ENCODE measurements around the gene FLACC1.

FLACC1 gene

GRCh38 chr2:201273330-201273983, 83.7 kb downstream of the FLACC1 start:
- H3K4me1 Mint-ChIP-seq: peaks cover 25% of the 10 kb centered on the region
- ATAC-seq: no peak
- peak overlapping the region; percentile 30 for H3K27ac Mint-ChIP-seq

GRCh38 chr2:201271917-201272316, 85.2 kb downstream of the FLACC1 start:
- Mint-ChIP-seq H3K4me1 (peaks cover 29% of the 10 kb centered on the region), H3K27ac (peak overlapping the region; percentile 10), H3K9me3 (no peaks in the 10 kb centered on the region), H3K36me3 (peaks cover 63% of the 10 kb centered on the region), H3K27me3 (no peaks in the 10 kb centered on the region), H3K4me3 (no peak overlapping the region)
- ATAC-seq: no peak

More at GRCh38 chr2:201273330-201273983, 83.7 kb downstream of the FLACC1 start:
- Mint-ChIP-seq H3K9me3 (no peaks in the 10 kb centered on the region), H3K27me3 (no peaks in the 10 kb centered on the region), H3K4me3 (no peak overlapping the region), H3K36me3 (peaks cover 67% of the 10 kb centered on the region)

GRCh38 chr2:201270293-201271001, 86.7 kb downstream of the FLACC1 start:
- H3K4me3 Mint-ChIP-seq: no peak overlapping the region
- peaks cover 66% of the 10 kb centered on the region for H3K36me3 Mint-ChIP-seq
- no peaks in the 10 kb centered on the region for H3K9me3 Mint-ChIP-seq
- no peaks in the 10 kb centered on the region for H3K27me3 Mint-ChIP-seq
- peaks cover 43% of the 10 kb centered on the region for H3K4me1 Mint-ChIP-seq
- H3K27ac Mint-ChIP-seq: peak overlapping the region; percentile 63
- ATAC-seq: no peak

- H3K36me3 Mint-ChIP-seq: peaks cover 61% of the 10 kb centered on the region
- H3K4me1 Mint-ChIP-seq: peaks cover 50% of the 10 kb centered on the region
- H3K27me3 Mint-ChIP-seq: no peaks in the 10 kb centered on the region
- H3K27ac Mint-ChIP-seq: no peak overlapping the region
- no peak overlapping the region for H3K4me3 Mint-ChIP-seq
- ATAC-seq: no peak
- no peaks in the 10 kb centered on the region for H3K9me3 Mint-ChIP-seq
Measured at GRCh38 chr2:201269764-201270163, 87.4 kb downstream of the FLACC1 start.

- no peak overlapping the region for H3K27ac Mint-ChIP-seq
- H3K9me3 Mint-ChIP-seq: no peaks in the 10 kb centered on the region
- peaks cover 44% of the 10 kb centered on the region for H3K36me3 Mint-ChIP-seq
- H3K4me1 Mint-ChIP-seq: peaks cover 69% of the 10 kb centered on the region
- ATAC-seq: no peak
- H3K27me3 Mint-ChIP-seq: no peaks in the 10 kb centered on the region
- no peak overlapping the region for H3K4me3 Mint-ChIP-seq
Measured at GRCh38 chr2:201267278-201268030, 89.7 kb downstream of the FLACC1 start.

- Mint-ChIP-seq H3K9me3 (no peaks in the 10 kb centered on the region), H3K27me3 (no peaks in the 10 kb centered on the region), H3K4me3 (no peak overlapping the region), H3K36me3 (peaks cover 39% of the 10 kb centered on the region), H3K27ac (peak overlapping the region; percentile 67), H3K4me1 (peaks cover 69% of the 10 kb centered on the region)
- ATAC-seq: no peak
Measured at GRCh38 chr2:201266629-201267028, 90.5 kb downstream of the FLACC1 start.

GRCh38 chr2:201264472-201265173, 92.5 kb downstream of the FLACC1 start:
- Mint-ChIP-seq H3K9me3 (no peaks in the 10 kb centered on the region), H3K4me1 (peaks cover 71% of the 10 kb centered on the region), H3K27me3 (no peaks in the 10 kb centered on the region), H3K4me3 (peak overlapping the region; percentile 26), H3K27ac (peak overlapping the region; percentile 67), H3K36me3 (peaks cover 30% of the 10 kb centered on the region)
- no peak for ATAC-seq

- peak overlapping the region; percentile 67 for H3K27ac Mint-ChIP-seq
- no peak for ATAC-seq
- peaks cover 69% of the 10 kb centered on the region for H3K4me1 Mint-ChIP-seq
- H3K36me3 Mint-ChIP-seq: peaks cover 25% of the 10 kb centered on the region
- no peaks in the 10 kb centered on the region for H3K9me3 Mint-ChIP-seq
- no peaks in the 10 kb centered on the region for H3K27me3 Mint-ChIP-seq
- H3K4me3 Mint-ChIP-seq: peak overlapping the region; percentile 26
Measured at GRCh38 chr2:201263779-201264178, 93.4 kb downstream of the FLACC1 start.

GRCh38 chr2:201262718-201263117, 94.4 kb downstream of the FLACC1 start:
- H3K4me3 Mint-ChIP-seq: peak overlapping the region; percentile 79
- peaks cover 75% of the 10 kb centered on the region for H3K4me1 Mint-ChIP-seq
- H3K27ac Mint-ChIP-seq: peak overlapping the region; percentile 95
- H3K27me3 Mint-ChIP-seq: no peaks in the 10 kb centered on the region
- no peaks in the 10 kb centered on the region for H3K9me3 Mint-ChIP-seq
- H3K36me3 Mint-ChIP-seq: peaks cover 20% of the 10 kb centered on the region
- ATAC-seq: no peak

- peaks cover 20% of the 10 kb centered on the region for H3K36me3 Mint-ChIP-seq
- no peak for ATAC-seq
- H3K27me3 Mint-ChIP-seq: no peaks in the 10 kb centered on the region
- peaks cover 79% of the 10 kb centered on the region for H3K4me1 Mint-ChIP-seq
- H3K9me3 Mint-ChIP-seq: no peaks in the 10 kb centered on the region
- H3K4me3 Mint-ChIP-seq: peak overlapping the region; percentile 98
- peak overlapping the region; percentile 95 for H3K27ac Mint-ChIP-seq
Measured at GRCh38 chr2:201261906-201262305, 95.2 kb downstream of the FLACC1 start.

GRCh38 chr2:201261471-201261870, 95.7 kb downstream of the FLACC1 start:
- H3K4me1 Mint-ChIP-seq: peaks cover 79% of the 10 kb centered on the region
- peaks cover 16% of the 10 kb centered on the region for H3K36me3 Mint-ChIP-seq
- peak overlapping the region; percentile 95 for H3K27ac Mint-ChIP-seq
- no peak for ATAC-seq
- no peaks in the 10 kb centered on the region for H3K27me3 Mint-ChIP-seq
- H3K9me3 Mint-ChIP-seq: no peaks in the 10 kb centered on the region
- H3K4me3 Mint-ChIP-seq: peak overlapping the region; percentile 98

- Mint-ChIP-seq H3K27me3 (no peaks in the 10 kb centered on the region), H3K9me3 (no peaks in the 10 kb centered on the region), H3K4me1 (peaks cover 71% of the 10 kb centered on the region), H3K4me3 (peak within 1 kb of the TSS; percentile 98), H3K27ac (peak within 1 kb of the TSS; percentile 95), H3K36me3 (peaks cover 5% of the 10 kb centered on the region)
- ATAC-seq: peak; percentile 76
Measured at GRCh38 chr2:201260302-201260800, 96.8 kb downstream of the FLACC1 start, which contains the start of gene CASP8. TSS of gene CASP8 (plus strand) at chr2:201260536. CDS start at chr2:201266487, 5,951 bp downstream.

GRCh38 chr2:201258666-201259615, 98.2 kb downstream of the FLACC1 start:
- Mint-ChIP-seq H3K27me3 (no peaks in the 10 kb centered on the region), H3K36me3 (peaks cover 5% of the 10 kb centered on the region), H3K27ac (peak overlapping the region; percentile 95), H3K4me1 (peaks cover 64% of the 10 kb centered on the region), H3K9me3 (no peaks in the 10 kb centered on the region), H3K4me3 (peak overlapping the region; percentile 89)
- peak; percentile 11 for ATAC-seq
